GM18861 (cell line): Measurements from ENCODE around the gene VANGL2.

Experiments used
- ATAC-seq: cut with Tn5 transposase; IDR thresholded peaks from one replicate; pipeline ENCODE4 v1.9.1; 2021; ENCODE audit not compliant: unreplicated experiment

VANGL2 gene

GRCh38 chr1:160405331-160405877, 5.0 kb downstream of the VANGL2 start:
- ATAC-seq = no peak

DNA sequence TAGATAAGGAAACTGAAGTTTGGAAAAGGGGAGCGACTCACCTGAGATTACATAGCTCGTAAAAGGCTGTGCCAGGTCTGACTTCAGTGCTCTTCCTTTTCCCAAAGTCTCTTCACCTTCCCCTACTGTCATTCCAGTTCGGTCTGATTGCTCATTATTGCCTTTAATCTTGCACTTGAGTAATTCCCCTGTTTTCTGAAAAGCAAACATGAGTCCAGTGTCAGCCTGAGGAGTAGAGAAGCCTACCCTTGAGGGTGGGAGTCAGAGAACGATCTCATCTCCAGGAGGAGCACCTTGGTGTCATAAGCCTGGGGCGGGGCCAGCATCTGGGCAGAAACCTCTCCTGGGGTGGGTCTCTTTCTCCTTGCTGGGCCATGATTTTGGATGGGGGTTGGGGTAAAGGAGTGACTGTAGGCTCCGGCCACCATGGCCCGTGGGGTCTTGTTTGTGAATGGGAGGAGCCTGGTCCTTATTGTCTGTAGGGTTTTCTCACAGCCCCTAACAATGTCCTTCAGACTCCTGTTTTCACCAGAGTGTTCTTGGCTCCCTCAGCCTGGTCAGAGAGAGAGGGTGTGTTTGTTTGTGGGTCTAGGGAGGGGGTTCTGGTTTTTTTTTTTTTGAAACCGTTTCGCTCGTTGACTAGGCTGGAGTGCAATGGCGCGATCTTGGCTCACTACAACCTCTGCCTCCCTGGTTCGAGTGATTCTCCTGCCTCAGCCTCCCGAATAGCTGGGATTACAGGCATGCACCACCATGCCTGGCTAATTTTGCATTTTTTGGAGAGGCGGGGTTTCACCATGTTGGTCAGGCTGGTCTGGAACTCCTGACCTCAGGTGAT, 6.0 kb downstream of the VANGL2 start:
- no peak for ATAC-seq

- no peak for ATAC-seq
These were observed 7.8 kb downstream of the VANGL2 start for GRCh38 chr1:160407839-160408801.

GRCh38 chr1:160408864-160409263, 8.5 kb downstream of the VANGL2 start:
- no peak for ATAC-seq

GRCh38 chr1:160409486-160409885, 9.1 kb downstream of the VANGL2 start:
- ATAC-seq = no peak

DNA sequence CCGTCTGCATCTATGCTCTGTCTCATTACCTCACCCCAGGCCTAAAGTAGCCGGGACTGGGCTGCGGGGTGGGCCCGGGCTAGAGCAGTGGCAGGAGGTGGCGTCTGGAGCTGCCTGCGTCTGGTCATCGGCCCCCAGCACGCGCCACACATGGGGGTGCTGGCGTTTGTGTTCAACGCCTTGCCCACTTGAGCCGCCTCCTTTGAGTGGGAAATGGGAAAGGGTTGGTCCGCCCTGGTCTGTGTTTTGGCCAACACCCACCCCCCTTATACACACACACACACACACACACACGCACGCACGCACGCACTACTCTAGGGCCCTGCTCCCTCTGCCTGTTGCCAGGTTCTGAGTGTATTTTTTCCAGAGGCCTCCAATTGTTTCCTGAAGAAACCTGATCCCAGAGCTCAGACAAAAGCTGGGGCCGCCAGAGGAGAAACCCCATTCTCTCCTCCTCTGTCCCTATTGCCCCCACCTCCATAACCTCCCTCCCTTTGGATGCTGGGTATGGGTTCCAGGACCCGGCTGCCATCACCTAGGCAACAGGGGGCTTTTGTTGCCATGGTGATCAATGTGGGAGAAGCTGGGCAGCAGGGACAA, 10.1 kb downstream of the VANGL2 start:
- ATAC-seq = no peak

GRCh38 chr1:160411271-160412027, 11.1 kb downstream of the VANGL2 start:
- no peak for ATAC-seq

DNA sequence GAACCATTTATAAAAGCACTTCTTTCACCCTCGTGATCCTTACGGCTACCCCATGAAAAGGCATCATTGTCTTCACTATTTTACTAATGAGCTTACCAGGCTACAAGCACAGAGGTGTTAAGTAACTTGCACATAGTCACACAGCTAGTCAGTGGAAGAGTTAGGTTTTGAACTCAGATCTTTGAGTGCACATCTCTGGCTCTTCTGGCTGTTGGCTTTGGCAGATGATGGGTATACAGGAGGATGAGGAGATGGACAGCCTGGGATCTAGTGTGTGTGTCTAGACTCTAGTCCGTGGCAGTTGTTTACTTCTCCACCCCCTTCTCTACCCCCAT, 11.6 kb downstream of the VANGL2 start:
- no peak for ATAC-seq

DNA sequence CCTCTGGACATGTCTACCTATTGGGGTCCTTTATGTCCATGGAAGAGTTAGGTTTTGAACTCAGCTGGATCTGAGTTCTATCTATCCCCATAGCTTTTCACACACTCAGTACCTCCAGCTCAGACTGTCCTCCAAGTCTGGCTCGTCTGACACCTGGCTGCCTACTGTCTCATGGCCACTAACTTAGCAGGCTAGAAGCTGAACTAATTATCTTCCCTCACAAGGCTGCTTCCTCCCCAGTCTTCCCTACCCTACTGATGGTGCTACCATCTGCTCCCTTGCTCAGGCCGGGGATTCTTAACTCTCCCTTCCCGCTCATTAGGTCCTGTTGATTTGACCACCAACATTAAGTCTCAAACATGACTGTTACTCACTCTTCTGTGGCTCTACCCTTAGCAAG, 13.4 kb downstream of the VANGL2 start:
- no peak for ATAC-seq

DNA sequence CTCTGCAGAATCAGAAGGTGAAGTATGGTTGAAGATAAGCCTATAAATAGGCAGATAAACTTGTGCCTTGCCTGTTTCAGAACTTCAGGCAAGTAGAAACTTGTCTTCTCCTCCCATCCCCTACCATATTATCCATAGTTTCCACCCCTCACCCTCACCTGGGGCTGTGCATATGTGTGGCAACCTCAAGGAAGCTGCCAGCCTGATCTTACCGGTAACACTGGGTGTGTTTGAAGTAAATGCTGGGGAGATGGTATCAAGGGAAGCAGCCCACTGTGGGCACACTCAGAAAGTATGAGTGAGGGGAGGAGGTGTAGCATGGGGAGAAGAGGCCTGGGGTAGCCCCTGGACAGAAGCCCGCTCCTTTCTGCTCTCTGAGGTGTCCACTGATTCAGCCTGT, 14.5 kb downstream of the VANGL2 start:
- no peak for ATAC-seq

GRCh38 chr1:160415696-160416290, 15.4 kb downstream of the VANGL2 start:
- ATAC-seq = no peak

GRCh38 chr1:160416369-160416768, 16.0 kb downstream of the VANGL2 start:
- no peak for ATAC-seq

- no peak for ATAC-seq
These were observed 18.1 kb downstream of the VANGL2 start for GRCh38 chr1:160418483-160418882.

- no peak for ATAC-seq
These were observed 18.9 kb downstream of the VANGL2 start for GRCh38 chr1:160419150-160419837.

DNA sequence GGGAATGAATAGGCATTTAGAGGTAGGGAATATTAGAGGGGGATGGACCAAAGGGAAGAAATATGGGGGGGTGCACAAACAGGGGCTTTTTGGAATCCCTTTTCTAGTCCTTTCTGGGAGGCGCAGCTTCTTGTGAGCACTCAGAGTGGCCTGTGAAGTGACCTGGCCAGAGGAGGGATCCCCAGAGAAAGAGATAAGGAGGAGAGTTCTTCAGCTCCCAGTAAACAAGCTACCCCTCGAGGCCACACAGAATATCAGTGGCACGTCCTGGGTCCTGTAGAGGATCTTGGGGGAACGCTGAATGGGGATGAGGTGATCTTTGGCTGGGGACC, 19.4 kb downstream of the VANGL2 start:
- no peak for ATAC-seq

- no peak for ATAC-seq
These were observed 20.8 kb downstream of the VANGL2 start for GRCh38 chr1:160420881-160421842.

GRCh38 chr1:160421881-160422280, 21.5 kb downstream of the VANGL2 start:
- no peak for ATAC-seq

- no peak for ATAC-seq
These were observed 23.6 kb downstream of the VANGL2 start for GRCh38 chr1:160423966-160424365.

GRCh38 chr1:160425847-160426246, 25.5 kb downstream of the VANGL2 start:
- no peak for ATAC-seq
